Keratinocyte (primary cell): ENCODE measurements around the gene DDAH1.

ENCODE experiments used
- EZH2 ChIP-seq: IDR thresholded peaks from one replicate; pipeline ENCODE4 v1.6.1; 2012; ENCODE audit warnings: inconsistent platforms, mild to moderate bottlenecking, low read length, moderate library complexity
- TF ChIP-seq, protein P1 (sequence below), 3 experiments: IDR thresholded peaks in 1 of 3; conservative IDR thresholded peaks in 1 of 3; optimal IDR thresholded peaks in 1 of 3; 2 replicates in 2 of 3; 3 replicates in 1 of 3; pipeline versions ENCODE3 to v1.5.1; 2011; ENCODE audit warnings: low read length in 3 of 3, mild to moderate bottlenecking in 3 of 3, moderate library complexity in 2 of 3, control low read depth in 1 of 3, inconsistent platforms in 1 of 3; ENCODE audit not compliant: insufficient read depth in 2 of 3; ENCODE audit errors: extremely low read depth in 1 of 3

DNA sequence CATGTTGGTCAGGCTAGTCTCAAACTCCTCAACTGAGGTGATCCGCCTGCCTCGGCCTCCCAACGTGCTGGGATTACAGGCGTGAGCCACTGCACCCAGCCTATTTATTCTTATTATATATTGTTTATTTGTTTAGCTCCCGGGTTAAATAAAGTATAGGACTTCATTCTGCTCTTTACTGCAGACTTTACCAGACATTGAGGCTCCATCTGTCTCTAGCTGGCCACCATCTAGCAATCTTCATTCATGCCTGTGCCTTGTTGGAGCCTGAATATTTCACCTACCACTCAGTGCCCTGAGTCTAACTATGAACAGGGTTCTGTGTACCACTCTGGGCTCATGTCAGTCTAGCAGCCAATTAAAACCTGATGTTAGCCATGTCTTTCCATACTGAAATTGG lies 2.1 kb upstream of the DDAH1 start:
- TF ChIP-seq, protein P1, sequence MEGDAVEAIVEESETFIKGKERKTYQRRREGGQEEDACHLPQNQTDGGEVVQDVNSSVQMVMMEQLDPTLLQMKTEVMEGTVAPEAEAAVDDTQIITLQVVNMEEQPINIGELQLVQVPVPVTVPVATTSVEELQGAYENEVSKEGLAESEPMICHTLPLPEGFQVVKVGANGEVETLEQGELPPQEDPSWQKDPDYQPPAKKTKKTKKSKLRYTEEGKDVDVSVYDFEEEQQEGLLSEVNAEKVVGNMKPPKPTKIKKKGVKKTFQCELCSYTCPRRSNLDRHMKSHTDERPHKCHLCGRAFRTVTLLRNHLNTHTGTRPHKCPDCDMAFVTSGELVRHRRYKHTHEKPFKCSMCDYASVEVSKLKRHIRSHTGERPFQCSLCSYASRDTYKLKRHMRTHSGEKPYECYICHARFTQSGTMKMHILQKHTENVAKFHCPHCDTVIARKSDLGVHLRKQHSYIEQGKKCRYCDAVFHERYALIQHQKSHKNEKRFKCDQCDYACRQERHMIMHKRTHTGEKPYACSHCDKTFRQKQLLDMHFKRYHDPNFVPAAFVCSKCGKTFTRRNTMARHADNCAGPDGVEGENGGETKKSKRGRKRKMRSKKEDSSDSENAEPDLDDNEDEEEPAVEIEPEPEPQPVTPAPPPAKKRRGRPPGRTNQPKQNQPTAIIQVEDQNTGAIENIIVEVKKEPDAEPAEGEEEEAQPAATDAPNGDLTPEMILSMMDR (optimal IDR thresholded peaks at IDR 0.05 in 1 of 3, IDR thresholded peaks at IDR 0.05 in 1 of 3, conservative IDR thresholded peaks at IDR 0.05 in 1 of 3; ENCODE audit: extremely low read depth in 1 of 3, insufficient read depth in 2 of 3, low read length in 3 of 3): no peak
- no peak for TF ChIP-seq EZH2
